H9 (cell line): Measurements from ENCODE around the gene PPP3CA. TPM values are rescaled to one million over a fixed set of nuclear protein-coding genes. Genes with fewer than 3 reads are reported as not detected.

Source experiments
- DNase-seq: peaks from one replicate; pipeline ENCODE4 v3.0.0-alpha.2; 2017
- H2AFZ ChIP-seq: one replicate; pipeline ENCODE4 v1.6.1; 2013; ENCODE audit warnings: mild to moderate bottlenecking, low read length, control low read depth, moderate library complexity
- H2AK5ac ChIP-seq: 2 replicates; pipeline ENCODE4 v1.6.1; 2013; ENCODE audit warnings: low read length, control low read depth, mixed read lengths; ENCODE audit not compliant: insufficient read length
- H2BK120ac ChIP-seq: one replicate; pipeline ENCODE4 v1.6.1; 2013; ENCODE audit warnings: low read depth, mild to moderate bottlenecking, low read length, control low read depth, inconsistent platforms; ENCODE audit not compliant: poor library complexity, severe bottlenecking
- H2BK12ac ChIP-seq: 2 replicates; pipeline ENCODE4 v1.6.1; 2013; ENCODE audit warnings: low read length, control low read depth, mixed read lengths, low read depth; ENCODE audit not compliant: insufficient read length
- H2BK15ac ChIP-seq: 2 replicates; pipeline ENCODE4 v1.6.1; 2013; ENCODE audit warnings: low read depth, low read length, control low read depth
- H2BK20ac ChIP-seq: one replicate; pipeline ENCODE4 v1.6.1; 2013; ENCODE audit warnings: low read depth, mild to moderate bottlenecking, low read length, control low read depth, inconsistent platforms; ENCODE audit not compliant: poor library complexity, severe bottlenecking
- H2BK5ac ChIP-seq: 2 replicates; pipeline ENCODE4 v1.6.1; 2013; ENCODE audit warnings: low read length, control low read depth, mixed read lengths; ENCODE audit not compliant: insufficient read length
- H3K14ac ChIP-seq: 2 replicates; pipeline ENCODE4 v1.6.1; 2013; ENCODE audit warnings: low read length, control low read depth; ENCODE audit not compliant: insufficient read depth
- H3K18ac ChIP-seq: 2 replicates; pipeline ENCODE4 v1.6.1; 2013; ENCODE audit warnings: low read depth, mild to moderate bottlenecking, mixed read lengths, low read length, control low read depth; ENCODE audit not compliant: insufficient read length
- H3K23ac ChIP-seq: 2 replicates; pipeline ENCODE4 v1.6.1; 2013; ENCODE audit warnings: low read length, control low read depth, mixed read lengths, low read depth; ENCODE audit not compliant: insufficient read length
- H3K23me2 ChIP-seq: 2 replicates; pipeline ENCODE4 v1.6.1; 2013; ENCODE audit warnings: low read depth, mild to moderate bottlenecking, mixed read lengths, low read length, control low read depth; ENCODE audit not compliant: insufficient read length, poor library complexity, severe bottlenecking
- H3K27ac ChIP-seq: 2 replicates; pipeline ENCODE4 v1.5.1; 2013; ENCODE audit warnings: low read length, control low read depth, mixed read lengths, low read depth; ENCODE audit not compliant: insufficient read length
- H3K27me3 ChIP-seq: 2 replicates; pipeline ENCODE4 v1.6.1; 2013; ENCODE audit warnings: low read length, control low read depth, inconsistent platforms; ENCODE audit not compliant: insufficient read depth
- H3K4ac ChIP-seq: 2 replicates; pipeline ENCODE4 v1.6.1; 2013; ENCODE audit warnings: low read depth, mild to moderate bottlenecking, control low read depth, inconsistent platforms, low read length, moderate library complexity
- H3K4me1 ChIP-seq: 2 replicates; pipeline ENCODE4 v1.6.1; 2013; ENCODE audit warnings: low read length, control low read depth, inconsistent platforms; ENCODE audit not compliant: insufficient read depth
- H3K4me2 ChIP-seq: 2 replicates; pipeline ENCODE4 v1.6.1; 2013; ENCODE audit warnings: low read length, control low read depth, mixed read lengths; ENCODE audit not compliant: insufficient read length, insufficient read depth
- H3K56ac ChIP-seq: 2 replicates; pipeline ENCODE4 v1.6.1; 2013; ENCODE audit warnings: low read depth, mild to moderate bottlenecking, mixed read lengths, low read length, control low read depth; ENCODE audit not compliant: insufficient read length
- H3K79me1 ChIP-seq: 2 replicates; pipeline ENCODE4 v1.6.1; 2013; ENCODE audit warnings: low read depth, mild to moderate bottlenecking, moderate library complexity, low read length, control low read depth, inconsistent platforms; ENCODE audit not compliant: insufficient read depth, poor library complexity, severe bottlenecking
- H3K79me2 ChIP-seq: 2 replicates; pipeline ENCODE4 v1.6.1; 2013; ENCODE audit warnings: low read length, control low read depth, inconsistent platforms; ENCODE audit not compliant: insufficient read depth
- H3K9ac ChIP-seq: 2 replicates; pipeline ENCODE4 v1.6.1; 2013; ENCODE audit warnings: low read length, control low read depth, mixed read lengths; ENCODE audit not compliant: insufficient read length; ENCODE audit errors: extremely low read depth
- H3K9me3 ChIP-seq: one replicate; pipeline ENCODE4 v1.6.1; 2013; ENCODE audit warnings: low read depth, low read length, inconsistent platforms; ENCODE audit not compliant: control insufficient read depth
- H3T11ph ChIP-seq: one replicate; pipeline ENCODE4 v1.6.1; 2013; ENCODE audit warnings: mild to moderate bottlenecking, low read length, control low read depth, inconsistent platforms
- H4K20me1 ChIP-seq: one replicate; pipeline ENCODE4 v1.6.1; 2013; ENCODE audit not compliant: control insufficient read depth, insufficient read length, insufficient read depth
- H4K5ac ChIP-seq: 2 replicates; pipeline ENCODE4 v1.6.1; 2013; ENCODE audit warnings: low read depth, mild to moderate bottlenecking, mixed read lengths, low read length, control low read depth; ENCODE audit not compliant: insufficient read length
- H4K8ac ChIP-seq: replicated peaks from 2 replicates; pipeline ENCODE4 v1.6.1; 2013; ENCODE audit warnings: low read length, control low read depth, mixed read lengths, low read depth; ENCODE audit not compliant: insufficient read length
- H4K91ac ChIP-seq: 2 replicates; pipeline ENCODE4 v1.6.1; 2013; ENCODE audit warnings: low read depth, mild to moderate bottlenecking, moderate library complexity, mixed read lengths, low read length, control low read depth; ENCODE audit not compliant: insufficient read length
- H3K27ac Mint-ChIP-seq, 3 experiments: 2 replicates in 2 of 3; 3 replicates in 1 of 3; pipeline ENCODE4 v1.8.0; 2020 to 2021; ENCODE audit warnings: mixed read lengths in 3 of 3, mild to moderate bottlenecking in 1 of 3, moderate library complexity in 1 of 3
- H3K27me3 Mint-ChIP-seq: 2 replicates; pipeline ENCODE4 v1.8.0; 2021; ENCODE audit warnings: low read depth, mild to moderate bottlenecking, moderate library complexity, mixed read lengths
- H3K36me3 Mint-ChIP-seq, 3 experiments: 2 replicates in 2 of 3; 3 replicates in 1 of 3; pipeline ENCODE4 v1.8.0; 2020 to 2021; ENCODE audit warnings: low read depth in 3 of 3, mixed read lengths in 3 of 3; ENCODE audit not compliant: insufficient read depth in 1 of 3
- H3K4me1 Mint-ChIP-seq, 2 experiments: 2 replicates each; pipeline ENCODE4 v1.8.0; 2020; ENCODE audit warnings: mixed read lengths in 2 of 2
- H3K4me3 Mint-ChIP-seq, 2 experiments: 2 replicates in 1 of 2; 3 replicates in 1 of 2; pipeline ENCODE4 v1.8.0; 2020 to 2021; ENCODE audit warnings: mild to moderate bottlenecking in 2 of 2, mixed read lengths in 2 of 2, moderate library complexity in 1 of 2
- H3K9me3 Mint-ChIP-seq, 2 experiments: 2 replicates in 1 of 2; 3 replicates in 1 of 2; pipeline ENCODE4 v1.8.0; 2020; ENCODE audit warnings: mild to moderate bottlenecking in 2 of 2, mixed read lengths in 2 of 2, moderate library complexity in 1 of 2
- WGBS: extraction: QIAGEN DNeasy Blood & Tissue Kit; methylation state at CpG from one replicate; pipeline ENCODE4 v1.1.7; 2013; ENCODE audit warnings: missing lambda C conversion rate, low lambda C conversion rate, mixed read lengths; ENCODE audit not compliant: insufficient read length; ENCODE audit errors: extremely low coverage; 5-methylcytosine and 5-hydroxymethylcytosine counted together
- total RNA-seq: library from RNA; stranded (reverse); gene quantifications from 2 replicates; pipeline ENCODE4 v1.2.1, GENCODE V29; 2021
- TF ChIP-seq, protein P1 (sequence below): fragments of 200-600 bp; sonication (generic); conservative IDR thresholded peaks from 3 replicates; pipeline ENCODE4 v1.8.0; 2021; ENCODE audit warnings: antibody characterized with exemption, mild to moderate bottlenecking

The PPP3CA gene
- total RNA-seq, 1 experiment from 2014 or later: 16.8 TPM

DNA sequence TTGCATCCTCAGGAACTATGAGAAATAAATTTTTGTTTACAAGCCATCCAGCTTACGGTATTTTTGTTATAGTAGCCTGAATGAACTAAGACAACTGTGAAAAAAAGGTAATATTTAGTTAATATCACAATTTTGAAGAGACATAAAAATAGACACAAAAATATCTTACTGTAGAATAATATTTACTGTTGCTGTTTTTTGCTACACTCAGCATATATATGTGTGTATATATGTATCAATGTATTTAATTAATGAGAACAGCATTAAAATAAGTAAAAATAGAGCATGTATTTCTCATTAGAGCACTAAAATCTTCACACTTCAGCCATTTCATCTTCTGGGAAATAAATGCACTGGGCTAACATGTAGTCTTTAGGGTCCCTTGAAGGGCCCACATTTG is 24.6 kb downstream of the PPP3CA start:
- H3K18ac ChIP-seq: no peak overlapping the region
- no peaks in the 10 kb centered on the region for H3K79me1 ChIP-seq
- Mint-ChIP-seq H3K4me3 (no peak overlapping the region), H3K9me3 (no peaks in the 10 kb centered on the region), H3K36me3 (no peaks in the 10 kb centered on the region), H3K27me3 (no peaks in the 10 kb centered on the region), H3K4me1 (peaks cover 43 to 51% of the 10 kb centered on the region in 2 experiments), H3K27ac (peak overlapping the region in 1 of 3 experiments; percentile 11; a peak in 1 of 7 replicates)
- no peak overlapping the region for H3K27ac ChIP-seq
- H3K14ac ChIP-seq: no peak overlapping the region
- no peak for DNase-seq
- peaks cover 2% of the 10 kb centered on the region; the same call in 1 of the 2 replicates for H3K79me2 ChIP-seq
- H2BK12ac ChIP-seq: no peak overlapping the region
- no peak overlapping the region for H3K56ac ChIP-seq
- H2AFZ ChIP-seq: no peak overlapping the region
- H3K23ac ChIP-seq: no peak overlapping the region
- H3K4me1 ChIP-seq: peaks cover 3% of the 10 kb centered on the region; the same call in 1 of the 2 replicates
- H2BK20ac ChIP-seq: no peak overlapping the region
- no peak overlapping the region for H4K8ac ChIP-seq
- H3T11ph ChIP-seq: no peak overlapping the region
- TF ChIP-seq, protein P1, sequence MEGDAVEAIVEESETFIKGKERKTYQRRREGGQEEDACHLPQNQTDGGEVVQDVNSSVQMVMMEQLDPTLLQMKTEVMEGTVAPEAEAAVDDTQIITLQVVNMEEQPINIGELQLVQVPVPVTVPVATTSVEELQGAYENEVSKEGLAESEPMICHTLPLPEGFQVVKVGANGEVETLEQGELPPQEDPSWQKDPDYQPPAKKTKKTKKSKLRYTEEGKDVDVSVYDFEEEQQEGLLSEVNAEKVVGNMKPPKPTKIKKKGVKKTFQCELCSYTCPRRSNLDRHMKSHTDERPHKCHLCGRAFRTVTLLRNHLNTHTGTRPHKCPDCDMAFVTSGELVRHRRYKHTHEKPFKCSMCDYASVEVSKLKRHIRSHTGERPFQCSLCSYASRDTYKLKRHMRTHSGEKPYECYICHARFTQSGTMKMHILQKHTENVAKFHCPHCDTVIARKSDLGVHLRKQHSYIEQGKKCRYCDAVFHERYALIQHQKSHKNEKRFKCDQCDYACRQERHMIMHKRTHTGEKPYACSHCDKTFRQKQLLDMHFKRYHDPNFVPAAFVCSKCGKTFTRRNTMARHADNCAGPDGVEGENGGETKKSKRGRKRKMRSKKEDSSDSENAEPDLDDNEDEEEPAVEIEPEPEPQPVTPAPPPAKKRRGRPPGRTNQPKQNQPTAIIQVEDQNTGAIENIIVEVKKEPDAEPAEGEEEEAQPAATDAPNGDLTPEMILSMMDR: no peak
- H4K5ac ChIP-seq: no peak overlapping the region
- no peaks in the 10 kb centered on the region for H3K23me2 ChIP-seq
- no peak overlapping the region for H2BK120ac ChIP-seq
- no peak overlapping the region for H3K4me2 ChIP-seq
- H3K9me3 ChIP-seq: no peaks in the 10 kb centered on the region
- no peak overlapping the region for H2BK5ac ChIP-seq
- H4K91ac ChIP-seq: no peak overlapping the region
- WGBS: no CpG with 5 or more reads among the region's 1 CpG
- H3K9ac ChIP-seq: no peak overlapping the region
- H2AK5ac ChIP-seq: no peak overlapping the region
- no peaks in the 10 kb centered on the region for H4K20me1 ChIP-seq
- H2BK15ac ChIP-seq: no peak overlapping the region
- H3K27me3 ChIP-seq: no peaks in the 10 kb centered on the region
- H3K4ac ChIP-seq: no peak overlapping the region
